ENCODE measurements around the gene ADCK2. TPM values are rescaled to one million over a fixed set of nuclear protein-coding genes. Genes with fewer than 3 reads are reported as not detected.
A peak's percentile ranks its signal among the peaks of the same experiment; 100 is the strongest.
"Not testable (repeated sequence)": the region's sequence is repeated elsewhere in the genome, so short reads cannot be mapped to it uniquely, and the experiment has no call there.

Gene ADCK2
- total RNA-seq, 1 experiment from 2014 or later, result 7.5 TPM

- Histone ChIP-seq H3K36me3 (ENCODE audit: insufficient read depth, low read length, poor library complexity, severe bottlenecking) (no peaks in the 10 kb centered on the region), H3K4me3 (ENCODE audit: low read depth, low read length, poor library complexity, severe bottlenecking) (peak within 1 kb of the TSS; percentile 46), H3K27me3 (replicated peaks; ENCODE audit: insufficient read depth, low read depth, low read length, poor library complexity) (peaks cover 6% of the 10 kb centered on the region), H3K9me3 (ENCODE audit: low read depth, low read length, poor library complexity, severe bottlenecking) (no peaks in the 10 kb centered on the region), H3K27ac (ENCODE audit: low read depth, low read length, poor library complexity, severe bottlenecking) (no peak within 1 kb of the TSS), H3K4me1 (ENCODE audit: insufficient read depth, low read length, poor library complexity, severe bottlenecking) (peaks cover 3% of the 10 kb centered on the region)
- ChIA-PET POLR2A (ENCODE audit: low non-redundant PET) (no interaction called here), CTCF (interaction anchor here (0.6 kb wide), 3 partner anchors 155 to 1009 kb away, joined by 4 to 15 read pairs (median 4); no protein-coding TSS in a partner anchor)
- no peak for DNase-seq (ENCODE audit: low spot score)
- BruUV-seq (replicated peaks), result no TSS peak
- TF ChIP-seq CTCF (conservative IDR thresholded peaks at IDR 0.05; ENCODE audit: low read depth, low read length) (no peak), EZH2 (IDR thresholded peaks at IDR 0.05; ENCODE audit: borderline replicate concordance, low read depth, low read length, poor library complexity, severe bottlenecking) (no peak)
- intact Hi-C loops (cut with micrococcal nuclease; ENCODE audit: unreplicated experiment), result no loop called here
These were observed 31.8 kb upstream of the ADCK2 start, which contains the start of gene DENND2A for GRCh38 chr7:140640727-140641523. Gene DENND2A (minus strand): TSS chr7:140640813. CDS start chr7:140602397, 38,416 bp downstream.

GRCh38 chr7:140641524-140642195 is 31.1 kb upstream of the ADCK2 start:
- Histone ChIP-seq H3K27ac (ENCODE audit: low read depth, low read length, poor library complexity, severe bottlenecking) (no peak overlapping the region), H3K36me3 (ENCODE audit: insufficient read depth, low read length, poor library complexity, severe bottlenecking) (no peaks in the 10 kb centered on the region), H3K4me3 (ENCODE audit: low read depth, low read length, poor library complexity, severe bottlenecking) (no peak overlapping the region), H3K4me1 (ENCODE audit: insufficient read depth, low read length, poor library complexity, severe bottlenecking) (peaks cover 3% of the 10 kb centered on the region), H3K9me3 (ENCODE audit: low read depth, low read length, poor library complexity, severe bottlenecking) (no peaks in the 10 kb centered on the region), H3K27me3 (replicated peaks; ENCODE audit: insufficient read depth, low read depth, low read length, poor library complexity) (peaks cover 6% of the 10 kb centered on the region)
- ChIA-PET CTCF (interaction anchor here (0.6 kb wide), 1 partner anchor 428 kb away, joined by 3 read pairs; no protein-coding TSS in a partner anchor), POLR2A (ENCODE audit: low non-redundant PET) (no interaction called here)
- intact Hi-C loops (cut with micrococcal nuclease; ENCODE audit: unreplicated experiment), result no loop called here
- no peak for DNase-seq (ENCODE audit: low spot score)
- BruUV-seq (replicated peaks), result no TSS peak
- TF ChIP-seq CTCF (conservative IDR thresholded peaks at IDR 0.05; ENCODE audit: low read depth, low read length) (no peak), EZH2 (IDR thresholded peaks at IDR 0.05; ENCODE audit: borderline replicate concordance, low read depth, low read length, poor library complexity, severe bottlenecking) (no peak)

GRCh38 chr7:140643416-140643815 is 29.3 kb upstream of the ADCK2 start:
- TF ChIP-seq CTCF (conservative IDR thresholded peaks at IDR 0.05; ENCODE audit: low read depth, low read length), result no peak
- no peak for TF ChIP-seq EZH2 (IDR thresholded peaks at IDR 0.05; ENCODE audit: borderline replicate concordance, low read depth, low read length, poor library complexity, severe bottlenecking)
- intact Hi-C loops (cut with micrococcal nuclease; ENCODE audit: unreplicated experiment), result no loop called here
- no TSS peak for BruUV-seq (replicated peaks)
- ChIA-PET CTCF (no interaction called here), POLR2A (ENCODE audit: low non-redundant PET) (no interaction called here)
- peaks cover 6% of the 10 kb centered on the region for H3K27me3 ChIP-seq (replicated peaks; ENCODE audit: insufficient read depth, low read depth, low read length, poor library complexity)
- H3K4me3 ChIP-seq (ENCODE audit: low read depth, low read length, poor library complexity, severe bottlenecking), result no peak overlapping the region
- peaks cover 3% of the 10 kb centered on the region for H3K4me1 ChIP-seq (ENCODE audit: insufficient read depth, low read length, poor library complexity, severe bottlenecking)
- H3K36me3 ChIP-seq (ENCODE audit: insufficient read depth, low read length, poor library complexity, severe bottlenecking), result no peaks in the 10 kb centered on the region
- H3K27ac ChIP-seq (ENCODE audit: low read depth, low read length, poor library complexity, severe bottlenecking), result no peak overlapping the region
- DNase-seq (ENCODE audit: low spot score), result no peak
- H3K9me3 ChIP-seq (ENCODE audit: low read depth, low read length, poor library complexity, severe bottlenecking), result no peaks in the 10 kb centered on the region

DNA sequence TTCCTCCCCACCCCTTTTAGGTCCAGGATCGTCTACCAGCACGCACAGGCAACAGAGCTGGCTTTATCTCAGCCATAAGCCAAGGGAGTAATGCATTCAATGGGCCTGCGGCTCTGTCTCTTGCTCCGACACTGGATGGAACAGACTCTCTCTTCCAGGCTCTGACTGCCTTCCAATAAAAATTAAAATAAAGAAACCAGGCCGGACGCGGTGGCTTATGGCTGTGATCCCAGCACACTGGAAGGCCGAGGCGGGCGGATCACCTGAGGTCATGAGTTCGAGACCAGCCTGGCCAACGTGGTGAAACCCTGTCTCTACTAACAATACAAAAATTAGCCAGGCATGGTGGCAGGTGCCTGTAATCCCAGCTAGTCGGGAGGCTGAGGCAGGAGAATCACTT is 28.0 kb upstream of the ADCK2 start:
- CTCF ChIA-PET; H3K27ac ChIP-seq (ENCODE audit: low read depth, low read length, poor library complexity, severe bottlenecking); POLR2A ChIA-PET (ENCODE audit: low non-redundant PET); H3K27me3 ChIP-seq (replicated peaks; ENCODE audit: insufficient read depth, low read depth, low read length, poor library complexity); DNase-seq (ENCODE audit: low spot score); intact Hi-C loops (cut with micrococcal nuclease; ENCODE audit: unreplicated experiment); H3K4me1 ChIP-seq (ENCODE audit: insufficient read depth, low read length, poor library complexity, severe bottlenecking); H3K9me3 ChIP-seq (ENCODE audit: low read depth, low read length, poor library complexity, severe bottlenecking); H3K4me3 ChIP-seq (ENCODE audit: low read depth, low read length, poor library complexity, severe bottlenecking); BruUV-seq (replicated peaks); H3K36me3 ChIP-seq (ENCODE audit: insufficient read depth, low read length, poor library complexity, severe bottlenecking): not testable (repeated sequence)

Measured in A673 (cell line).